Esophagus squamous epithelium (tissue), 4 donors: ENCODE measurements around the gene NR0B2.

Source experiments
- POLR2A ChIP-seq, 4 donors: fragments of 450-650 bp; IDR thresholded peaks; one replicate each; pipeline ENCODE4 v1.6.1; 2017; ENCODE audit warnings: antibody characterized with exemption in 4 of 4, mild to moderate bottlenecking in 4 of 4, moderate library complexity in 3 of 4
- TF ChIP-seq, protein P1 (sequence below), 6 experiments: fragments of 450-650 bp in 4 of 6; fragments of 200-600 bp in 2 of 6; sonication (generic) in 2 of 6; IDR thresholded peaks; one replicate each; pipeline ENCODE4 v1.5.1; 2016 to 2019; ENCODE audit warnings: antibody characterized with exemption in 6 of 6, mild to moderate bottlenecking in 4 of 6, moderate library complexity in 4 of 6

DNA sequence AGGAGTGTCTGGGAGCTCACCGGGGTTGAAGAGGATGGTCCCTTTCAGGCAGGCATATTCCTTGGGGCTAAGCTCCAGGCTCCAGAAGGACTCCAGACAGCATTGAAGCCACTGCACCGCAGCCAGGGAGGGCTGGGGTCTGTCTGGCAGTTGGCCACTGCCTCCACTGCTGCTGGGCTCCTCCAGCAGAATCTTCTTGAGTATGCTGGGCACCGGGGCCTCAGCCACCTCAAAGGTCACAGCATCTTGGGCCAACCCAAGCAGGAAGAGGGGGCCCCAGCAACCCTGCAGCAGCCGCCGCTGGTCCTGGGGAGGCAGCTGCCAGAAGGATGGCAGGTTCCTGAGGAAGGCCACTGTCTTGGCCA is 404 bp downstream of the NR0B2 start:
- TF ChIP-seq POLR2A (IDR thresholded peaks at IDR 0.05), result no peak
- TF ChIP-seq, protein P1, sequence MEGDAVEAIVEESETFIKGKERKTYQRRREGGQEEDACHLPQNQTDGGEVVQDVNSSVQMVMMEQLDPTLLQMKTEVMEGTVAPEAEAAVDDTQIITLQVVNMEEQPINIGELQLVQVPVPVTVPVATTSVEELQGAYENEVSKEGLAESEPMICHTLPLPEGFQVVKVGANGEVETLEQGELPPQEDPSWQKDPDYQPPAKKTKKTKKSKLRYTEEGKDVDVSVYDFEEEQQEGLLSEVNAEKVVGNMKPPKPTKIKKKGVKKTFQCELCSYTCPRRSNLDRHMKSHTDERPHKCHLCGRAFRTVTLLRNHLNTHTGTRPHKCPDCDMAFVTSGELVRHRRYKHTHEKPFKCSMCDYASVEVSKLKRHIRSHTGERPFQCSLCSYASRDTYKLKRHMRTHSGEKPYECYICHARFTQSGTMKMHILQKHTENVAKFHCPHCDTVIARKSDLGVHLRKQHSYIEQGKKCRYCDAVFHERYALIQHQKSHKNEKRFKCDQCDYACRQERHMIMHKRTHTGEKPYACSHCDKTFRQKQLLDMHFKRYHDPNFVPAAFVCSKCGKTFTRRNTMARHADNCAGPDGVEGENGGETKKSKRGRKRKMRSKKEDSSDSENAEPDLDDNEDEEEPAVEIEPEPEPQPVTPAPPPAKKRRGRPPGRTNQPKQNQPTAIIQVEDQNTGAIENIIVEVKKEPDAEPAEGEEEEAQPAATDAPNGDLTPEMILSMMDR (IDR thresholded peaks at IDR 0.05), result no peak
